MCF 10A (cell line): ENCODE measurements around the gene CEND1. TPM values are rescaled to one million over a fixed set of nuclear protein-coding genes. Genes with fewer than 3 reads are reported as not detected.

Experiments
- BruUV-seq: library from RNA; stranded (reverse); fragments of 400-500 nt; replicated peaks from 2 replicates; lab custom pipeline; 2021; lab: Mats Ljungman, UMichigan
- CTCF ChIA-PET: fragments of 300-600 bp; sonication (Branson Sonifier 250); formaldehyde crosslinking; extraction: SDS; loops from one replicate; lab custom pipeline; 2021; ENCODE audit warnings: antibody characterized with exemption, inconsistent platforms; lab: Yijun Ruan, JAX
- POLR2A ChIA-PET: fragments of 300-600, 350-650 bp; sonication (Branson Sonifier 250); formaldehyde crosslinking; extraction: SDS; loops from one replicate; lab custom pipeline; 2020; ENCODE audit warnings: antibody characterized with exemption, inconsistent platforms; lab: Yijun Ruan, JAX
- DNase-seq: peaks from one replicate; pipeline ENCODE4 v3.0.0-alpha.2; 2018; ENCODE audit not compliant: unreplicated experiment
- H3K27ac Mint-ChIP-seq: one replicate; pipeline ENCODE4 v1.8.0; 2022; ENCODE audit warnings: mild to moderate bottlenecking, low read depth, mixed read lengths; ENCODE audit not compliant: unreplicated experiment
- H3K27me3 Mint-ChIP-seq: one replicate; pipeline ENCODE4 v1.8.0; 2022; ENCODE audit warnings: mixed read lengths; ENCODE audit not compliant: insufficient read depth, unreplicated experiment
- H3K36me3 Mint-ChIP-seq: one replicate; pipeline ENCODE4 v1.8.0; 2022; ENCODE audit warnings: mild to moderate bottlenecking, moderate library complexity, mixed read lengths; ENCODE audit not compliant: insufficient read depth, unreplicated experiment
- H3K4me1 Mint-ChIP-seq: one replicate; pipeline ENCODE4 v1.8.0; 2022; ENCODE audit warnings: mixed read lengths; ENCODE audit not compliant: insufficient read depth, unreplicated experiment
- H3K4me3 Mint-ChIP-seq: one replicate; pipeline ENCODE4 v1.8.0; 2022; ENCODE audit warnings: mild to moderate bottlenecking, moderate library complexity, mixed read lengths; ENCODE audit not compliant: unreplicated experiment
- H3K9me3 Mint-ChIP-seq: one replicate; pipeline ENCODE4 v1.8.0; 2022; ENCODE audit warnings: mixed read lengths; ENCODE audit not compliant: unreplicated experiment
- CTCF ChIP-seq: fragments of 200-600 bp; IDR thresholded peaks from one replicate; pipeline ENCODE4 v1.8.0; 2022; ENCODE audit warnings: antibody characterized with exemption, mild to moderate bottlenecking; ENCODE audit not compliant: unreplicated experiment
- intact Hi-C: fragments of 100-400 bp; cut with micrococcal nuclease; formaldehyde crosslinking; loops from 2 replicates; pipeline ENCODE4 v1.14.1; 2022
- total RNA-seq: library from RNA; stranded (reverse); gene quantifications from 2 replicates; pipeline ENCODE4 v1.2.3, GENCODE V29; 2022

CEND1 gene
- total RNA-seq, 1 experiment from 2014 or later: not detected

GRCh38 chr11:793556-793955 is 3.7 kb upstream of the CEND1 start:
- Mint-ChIP-seq H3K4me1 (no peaks in the 10 kb centered on the region), H3K4me3 (no peak overlapping the region), H3K27ac (no peak overlapping the region), H3K9me3 (no peaks in the 10 kb centered on the region), H3K36me3 (peaks cover 29% of the 10 kb centered on the region), H3K27me3 (no peaks in the 10 kb centered on the region)
- no peak for TF ChIP-seq CTCF
- no TSS peak for BruUV-seq
- no peak for DNase-seq
- intact Hi-C loops: no loop called here
- ChIA-PET POLR2A (interaction anchor here (0.7 to 1.3 kb wide), 3 partner anchors 11 to 87 kb away, joined by 3 to 4 read pairs (median 3); no protein-coding TSS in a partner anchor), CTCF (interaction anchor here (0.7 to 1.6 kb wide), 5 partner anchors 10 to 212 kb away, joined by 3 to 5 read pairs (median 4); no protein-coding TSS in a partner anchor)

GRCh38 chr11:792873-793272 is 3.0 kb upstream of the CEND1 start:
- H3K9me3 Mint-ChIP-seq: no peaks in the 10 kb centered on the region
- no peaks in the 10 kb centered on the region for H3K4me1 Mint-ChIP-seq
- intact Hi-C loops: no loop called here
- no peak overlapping the region for H3K27ac Mint-ChIP-seq
- H3K36me3 Mint-ChIP-seq: peaks cover 29% of the 10 kb centered on the region
- ChIA-PET CTCF (interaction anchor here (0.7 to 1.6 kb wide), 4 partner anchors 9 to 70 kb away, joined by 3 to 5 read pairs (median 4); no protein-coding TSS in a partner anchor), POLR2A (interaction anchor here (0.6 to 1.3 kb wide), 2 partner anchors 11 to 46 kb away, joined by 3 to 4 read pairs; partner anchors contain the start of gene TALDO1)
- no TSS peak for BruUV-seq
- no peak for DNase-seq
- TF ChIP-seq CTCF: no peak
- H3K27me3 Mint-ChIP-seq: no peaks in the 10 kb centered on the region
- no peak overlapping the region for H3K4me3 Mint-ChIP-seq

- POLR2A ChIA-PET: interaction anchor here (0.6 to 1.3 kb wide), 2 partner anchors 12 to 45 kb away, joined by 3 to 4 read pairs; partner anchors contain the start of gene TALDO1
- peaks cover 29% of the 10 kb centered on the region for H3K36me3 Mint-ChIP-seq
- no peak overlapping the region for H3K4me3 Mint-ChIP-seq
- no peak for TF ChIP-seq CTCF
- H3K9me3 Mint-ChIP-seq: no peaks in the 10 kb centered on the region
- DNase-seq: no peak
- no peak overlapping the region for H3K27ac Mint-ChIP-seq
- no peaks in the 10 kb centered on the region for H3K4me1 Mint-ChIP-seq
- no TSS peak for BruUV-seq
- CTCF ChIA-PET: interaction anchor here (0.7 kb wide), 1 partner anchor 69 kb away, joined by 3 read pairs; no protein-coding TSS in a partner anchor
- intact Hi-C loops: no loop called here
- no peaks in the 10 kb centered on the region for H3K27me3 Mint-ChIP-seq
Measured at GRCh38 chr11:792535-792821, 2.6 kb upstream of the CEND1 start.

- H3K9me3 Mint-ChIP-seq: no peaks in the 10 kb centered on the region
- no peak overlapping the region for H3K4me3 Mint-ChIP-seq
- CTCF ChIA-PET: interaction anchor here (0.7 kb wide), 1 partner anchor 69 kb away, joined by 3 read pairs; no protein-coding TSS in a partner anchor
- H3K27me3 Mint-ChIP-seq: no peaks in the 10 kb centered on the region
- TF ChIP-seq CTCF: no peak
- no peak overlapping the region for H3K27ac Mint-ChIP-seq
- intact Hi-C loops: no loop called here
- peaks cover 26% of the 10 kb centered on the region for H3K36me3 Mint-ChIP-seq
- POLR2A ChIA-PET: interaction anchor here (0.6 to 1.1 kb wide), 2 partner anchors 42 to 45 kb away, joined by 3 read pairs; partner anchors contain the start of gene TALDO1
- no peak for DNase-seq
- H3K4me1 Mint-ChIP-seq: no peaks in the 10 kb centered on the region
- TSS peak; percentile 23 for BruUV-seq
Measured at GRCh38 chr11:791658-792534, 2.0 kb upstream of the CEND1 start.
